ENCODE results near the gene KAZALD1. TPM values are rescaled to one million over a fixed set of nuclear protein-coding genes. Genes with fewer than 3 reads are reported as not detected.

KAZALD1 gene
- total RNA-seq (2014; rRNA removed; shearing (Covaris generic)): 6.7 and 12.5 TPM in 2 replicates

- peak; percentile 60 for DNase-seq (ENCODE audit: low read depth)
These were observed at the start of gene KAZALD1 for GRCh38 chr10:101061624-101062231. Gene KAZALD1 (plus strand): TSS chr10:101061989. CDS start chr10:101062593, 604 bp downstream.

GRCh38 chr10:101012525-101013364, 49.0 kb upstream of the KAZALD1 start:
- peak; percentile 94 for DNase-seq (ENCODE audit: low read depth)

- no peak for DNase-seq (ENCODE audit: low read depth)
These were observed 48.4 kb upstream of the KAZALD1 start for GRCh38 chr10:101013365-101013825.

GRCh38 chr10:101014230-101014884, 47.4 kb upstream of the KAZALD1 start:
- peak; percentile 63 for DNase-seq (ENCODE audit: low read depth)

GRCh38 chr10:101014966-101015581, 46.7 kb upstream of the KAZALD1 start:
- DNase-seq (ENCODE audit: low read depth): peak; percentile 90

GRCh38 chr10:101015582-101015973, 46.2 kb upstream of the KAZALD1 start:
- no peak for DNase-seq (ENCODE audit: low read depth)

GRCh38 chr10:101016814-101017213, 45.0 kb upstream of the KAZALD1 start:
- DNase-seq (ENCODE audit: low read depth): no peak

- no peak for DNase-seq (ENCODE audit: low read depth)
These were observed 43.6 kb upstream of the KAZALD1 start for GRCh38 chr10:101018118-101018599.

GRCh38 chr10:101018600-101019439, 43.0 kb upstream of the KAZALD1 start:
- DNase-seq (ENCODE audit: low read depth): peak; percentile 76

- no peak for DNase-seq (ENCODE audit: low read depth)
These were observed 42.4 kb upstream of the KAZALD1 start for GRCh38 chr10:101019440-101019703.

- DNase-seq (ENCODE audit: low read depth): no peak
These were observed 41.2 kb upstream of the KAZALD1 start for GRCh38 chr10:101020427-101021075.

GRCh38 chr10:101021239-101021638, 40.5 kb upstream of the KAZALD1 start:
- DNase-seq (ENCODE audit: low read depth): no peak

GRCh38 chr10:101021692-101022251, 40.0 kb upstream of the KAZALD1 start:
- DNase-seq (ENCODE audit: low read depth): no peak

GRCh38 chr10:101022967-101023705, 38.7 kb upstream of the KAZALD1 start:
- DNase-seq (ENCODE audit: low read depth): no peak

- DNase-seq (ENCODE audit: low read depth): no peak
These were observed 34.6 kb upstream of the KAZALD1 start for GRCh38 chr10:101027106-101027720.

- DNase-seq (ENCODE audit: low read depth): no peak
These were observed 33.1 kb upstream of the KAZALD1 start for GRCh38 chr10:101028446-101029337.

GRCh38 chr10:101029520-101030295, 32.1 kb upstream of the KAZALD1 start:
- no peak for DNase-seq (ENCODE audit: low read depth)

Data from M059J (cell line).